Keratinocyte (primary cell): ENCODE measurements around the gene GAB2. TPM values are rescaled to one million over a fixed set of nuclear protein-coding genes. Genes with fewer than 3 reads are reported as not detected.

Source experiments
- DNase-seq: peaks from one replicate; pipeline ENCODE4 v3.0.0-alpha.2; 2011; ENCODE audit warnings: low read depth, missing footprints, low spot score
- FAIRE-seq: peaks from 2 replicates; lab custom pipeline; 2011; peaks lifted over from hg19 to GRCh38; lab: Jason Lieb, UNC
- H2AFZ ChIP-seq: 2 replicates; pipeline ENCODE4 v1.6.0; 2012; ENCODE audit warnings: low read length, control low read depth, inconsistent platforms; ENCODE audit not compliant: control insufficient read depth
- H3K27ac ChIP-seq: 2 replicates; pipeline ENCODE4 v1.5.1; 2011; ENCODE audit warnings: low read length; ENCODE audit not compliant: control insufficient read depth, insufficient read depth
- H3K27me3 ChIP-seq: 3 replicates; pipeline ENCODE4 v1.6.0; 2011; ENCODE audit warnings: low read length; ENCODE audit not compliant: control insufficient read depth, insufficient read depth; ENCODE audit errors: extremely low read depth
- H3K36me3 ChIP-seq, 2 experiments: 2 replicates in 1 of 2; 3 replicates in 1 of 2; pipeline ENCODE4 v1.5.1; 2011; ENCODE audit warnings: low read length in 2 of 2, mild to moderate bottlenecking in 1 of 2; ENCODE audit not compliant: control insufficient read depth in 2 of 2, insufficient read depth in 2 of 2; ENCODE audit errors: extremely low read depth in 1 of 2
- H3K4me1 ChIP-seq: 3 replicates; pipeline ENCODE4 v1.5.1; 2011; ENCODE audit warnings: low read length; ENCODE audit not compliant: control insufficient read depth, insufficient read depth; ENCODE audit errors: extremely low read depth
- H3K4me2 ChIP-seq: 3 replicates; pipeline ENCODE4 v1.6.0; 2011; ENCODE audit warnings: low read depth, low read length; ENCODE audit not compliant: control insufficient read depth, insufficient read depth; ENCODE audit errors: extremely low read depth
- H3K4me3 ChIP-seq, 3 experiments: fragments of 200-600 bp in 1 of 3; sonication (generic) in 1 of 3; 2 replicates in 2 of 3; 3 replicates in 1 of 3; pipeline ENCODE4 v1.5.1; 2011 to 2016; ENCODE audit warnings: low read length in 3 of 3, mild to moderate bottlenecking in 3 of 3, control low read depth in 2 of 3, inconsistent platforms in 1 of 3, low read depth in 1 of 3, mixed read lengths in 1 of 3, mixed run types in 1 of 3, moderate library complexity in 1 of 3; ENCODE audit not compliant: control insufficient read depth in 2 of 3, insufficient read depth in 2 of 3; ENCODE audit errors: extremely low read depth in 1 of 3
- H3K79me2 ChIP-seq: 2 replicates; pipeline ENCODE4 v1.6.0; 2012; ENCODE audit warnings: low read length; ENCODE audit not compliant: control insufficient read depth, insufficient read depth
- H3K9ac ChIP-seq: 3 replicates; pipeline ENCODE4 v1.6.0; 2011; ENCODE audit warnings: low read length; ENCODE audit not compliant: control insufficient read depth, insufficient read depth; ENCODE audit errors: extremely low read depth
- H3K9me1 ChIP-seq: 3 replicates; pipeline ENCODE4 v1.6.0; 2011; ENCODE audit warnings: low read length; ENCODE audit not compliant: control insufficient read depth, insufficient read depth; ENCODE audit errors: extremely low read depth
- H3K9me3 ChIP-seq: 2 replicates; pipeline ENCODE4 v1.5.1; 2012; ENCODE audit warnings: low read depth, low read length; ENCODE audit not compliant: control insufficient read depth
- H4K20me1 ChIP-seq: 3 replicates; pipeline ENCODE4 v1.6.0; 2011; ENCODE audit warnings: low read length; ENCODE audit not compliant: control insufficient read depth, insufficient read depth; ENCODE audit errors: extremely low read depth
- EZH2 ChIP-seq: IDR thresholded peaks from one replicate; pipeline ENCODE4 v1.6.1; 2012; ENCODE audit warnings: inconsistent platforms, mild to moderate bottlenecking, low read length, moderate library complexity
- dilution Hi-C: fragments of 300-500 bp; cut with MboI; formaldehyde crosslinking; loops from one replicate; pipeline ENCODE4 v1.7.0; 2020; ENCODE audit warnings: low sequenced_read_pairs; ENCODE audit not compliant: extremely low pct_ligation_motif_present
- polyA plus RNA-seq, 5 experiments: library from polyadenylated mRNA; depleted of rRNA in 3 of 5; stranded (reverse) in 3 of 5; stranded (forward) in 1 of 5; unstranded in 1 of 5; fragments of >200 nt; gene quantifications; 1 replicate in 1 of 5; 2 replicates in 3 of 5; 3 replicates in 1 of 5; pipeline versions ENCODE4 v1.2.1 to v1.2.3, GENCODE V29; 2011 to 2012; ENCODE audit warnings: missing spikeins in 2 of 5, low read depth in 1 of 5, low replicate concordance in 1 of 5
- TF ChIP-seq, protein P1 (sequence below), 3 experiments: IDR thresholded peaks in 1 of 3; conservative IDR thresholded peaks in 1 of 3; optimal IDR thresholded peaks in 1 of 3; 2 replicates in 2 of 3; 3 replicates in 1 of 3; pipeline versions ENCODE3 to v1.5.1; 2011; ENCODE audit warnings: low read length in 3 of 3, mild to moderate bottlenecking in 3 of 3, moderate library complexity in 2 of 3, control low read depth in 1 of 3, inconsistent platforms in 1 of 3; ENCODE audit not compliant: insufficient read depth in 2 of 3; ENCODE audit errors: extremely low read depth in 1 of 3

GAB2 gene
- polyA plus RNA-seq, 1 donor (not counting 4 experiments of a cell fraction or from before 2014, with no cell fraction given) = 0.68 TPM

DNA sequence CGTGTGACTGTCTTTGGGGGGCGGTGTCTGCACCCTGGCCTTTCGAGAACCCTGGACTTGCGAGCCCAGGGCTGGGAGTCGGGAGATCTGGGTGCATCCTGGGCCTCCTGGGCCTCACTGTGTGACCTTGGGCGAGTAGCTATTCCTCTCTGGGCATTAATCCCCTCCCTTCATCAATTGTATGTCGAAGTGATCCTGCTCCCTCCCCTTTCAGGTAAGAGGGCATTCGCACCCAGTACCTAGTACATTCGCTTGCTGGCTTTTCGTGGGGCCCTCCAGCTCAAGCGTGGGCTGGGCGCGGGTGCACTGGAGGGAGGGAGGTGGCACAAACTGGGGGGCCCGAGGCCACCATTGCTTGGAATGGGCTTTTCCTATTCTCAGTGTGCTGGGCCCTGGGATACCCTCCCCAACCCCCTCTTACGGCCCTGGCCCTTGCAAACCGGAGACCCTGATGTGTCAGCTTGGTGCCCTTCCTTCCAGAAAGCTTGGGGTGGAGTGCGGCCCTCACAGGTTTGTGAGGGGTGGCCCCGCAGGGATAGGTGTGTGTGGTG is 228.4 kb downstream of the GAB2 start:
- Histone ChIP-seq H3K36me3 (peaks cover 0 to 2% of the 10 kb centered on the region in 2 experiments), H3K9me3 (no peaks in the 10 kb centered on the region), H3K9me1 (no peaks in the 10 kb centered on the region), H3K4me2 (peak overlapping the region; percentile 85), H3K9ac (peak overlapping the region; percentile 63), H2AFZ (peak overlapping the region; percentile 79), H3K79me2 (peaks cover 32% of the 10 kb centered on the region), H3K27ac (no peak overlapping the region), H3K4me3 (peak overlapping the region; percentile 73 to 87 (median 86)), H3K27me3 (no peaks in the 10 kb centered on the region), H3K4me1 (peaks cover 33% of the 10 kb centered on the region), H4K20me1 (no peaks in the 10 kb centered on the region)
- FAIRE-seq (no peak), DNase-seq (no peak)
- dilution Hi-C loops = no loop called here
- no peak for TF ChIP-seq EZH2
- TF ChIP-seq, protein P1, sequence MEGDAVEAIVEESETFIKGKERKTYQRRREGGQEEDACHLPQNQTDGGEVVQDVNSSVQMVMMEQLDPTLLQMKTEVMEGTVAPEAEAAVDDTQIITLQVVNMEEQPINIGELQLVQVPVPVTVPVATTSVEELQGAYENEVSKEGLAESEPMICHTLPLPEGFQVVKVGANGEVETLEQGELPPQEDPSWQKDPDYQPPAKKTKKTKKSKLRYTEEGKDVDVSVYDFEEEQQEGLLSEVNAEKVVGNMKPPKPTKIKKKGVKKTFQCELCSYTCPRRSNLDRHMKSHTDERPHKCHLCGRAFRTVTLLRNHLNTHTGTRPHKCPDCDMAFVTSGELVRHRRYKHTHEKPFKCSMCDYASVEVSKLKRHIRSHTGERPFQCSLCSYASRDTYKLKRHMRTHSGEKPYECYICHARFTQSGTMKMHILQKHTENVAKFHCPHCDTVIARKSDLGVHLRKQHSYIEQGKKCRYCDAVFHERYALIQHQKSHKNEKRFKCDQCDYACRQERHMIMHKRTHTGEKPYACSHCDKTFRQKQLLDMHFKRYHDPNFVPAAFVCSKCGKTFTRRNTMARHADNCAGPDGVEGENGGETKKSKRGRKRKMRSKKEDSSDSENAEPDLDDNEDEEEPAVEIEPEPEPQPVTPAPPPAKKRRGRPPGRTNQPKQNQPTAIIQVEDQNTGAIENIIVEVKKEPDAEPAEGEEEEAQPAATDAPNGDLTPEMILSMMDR (optimal IDR thresholded peaks at IDR 0.05 in 1 of 3, IDR thresholded peaks at IDR 0.05 in 1 of 3, conservative IDR thresholded peaks at IDR 0.05 in 1 of 3; ENCODE audit: extremely low read depth in 1 of 3, insufficient read depth in 2 of 3, low read length in 3 of 3) = no peak

DNA sequence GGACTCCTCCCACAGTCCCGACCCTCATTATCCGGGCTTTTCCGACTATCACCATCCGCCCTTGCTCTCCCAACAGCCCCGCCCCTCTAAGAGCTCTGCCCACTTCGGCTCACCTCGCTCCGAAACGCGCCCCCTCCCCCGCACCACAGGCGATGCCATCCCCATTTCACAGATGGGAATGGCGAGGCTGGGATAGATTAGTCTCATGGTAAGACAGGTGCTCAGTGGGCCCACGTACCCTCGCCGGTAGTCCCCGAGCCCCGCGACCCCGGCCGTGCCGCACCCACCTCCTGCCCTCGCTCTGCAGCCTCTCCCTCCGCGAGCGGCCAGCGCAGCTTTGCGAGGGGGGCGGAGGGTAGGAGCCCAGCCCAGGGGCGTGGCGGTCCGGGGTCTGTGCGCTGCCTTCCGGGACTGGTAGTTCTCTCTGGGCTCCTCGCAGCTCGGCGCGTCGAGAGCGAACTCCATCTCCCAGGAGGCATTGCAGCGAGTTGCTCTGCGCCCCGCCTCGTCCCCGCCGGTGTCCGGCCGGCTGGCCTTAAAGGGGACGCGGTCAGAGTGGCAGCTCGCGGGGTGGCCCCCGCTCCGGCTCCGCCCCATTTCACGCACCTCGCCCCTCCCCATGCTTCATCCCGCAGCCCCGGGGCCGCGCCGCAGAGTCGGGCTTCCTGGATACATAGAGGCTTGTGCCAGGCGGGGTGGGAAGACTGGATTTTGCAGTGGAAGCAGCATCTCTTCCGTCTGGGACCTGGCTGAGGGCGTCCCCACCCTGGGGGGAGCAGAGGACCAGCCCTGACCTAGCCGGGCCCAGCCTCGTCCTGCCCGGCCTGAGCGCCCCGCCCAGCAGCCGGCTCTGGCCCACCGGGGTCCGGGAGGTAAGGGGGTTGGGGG is 229.1 kb downstream of the GAB2 start, which contains the start of the genes KCTD21 and USP35:
TSS of gene KCTD21 (minus strand) at position 341 of the 888 bp plus-strand sequence. CDS start 14,072 bp downstream, outside the sequence.
TSS of gene USP35 (plus strand) at position 634 of the 888 bp plus-strand sequence. CDS start 7,327 bp downstream, outside the sequence.
- peak within 1 kb of the TSS; percentile 79 for H2AFZ ChIP-seq
- dilution Hi-C loops = no loop called here

More for the DNA sequence above, 229.1 kb downstream of the GAB2 start, which contains the start of the genes KCTD21 and USP35:
- H3K27ac ChIP-seq = peak within 1 kb of the TSS; percentile 67
- no peaks in the 10 kb centered on the region for H3K27me3 ChIP-seq
- H3K36me3 ChIP-seq = peaks cover 0 to 2% of the 10 kb centered on the region in 2 experiments
- peak within 1 kb of the TSS; percentile 63 for H3K9ac ChIP-seq
- FAIRE-seq = peak; percentile 63
- TF ChIP-seq EZH2 = no peak
- TF ChIP-seq, protein P1 (optimal IDR thresholded peaks at IDR 0.05 in 1 of 3, IDR thresholded peaks at IDR 0.05 in 1 of 3, conservative IDR thresholded peaks at IDR 0.05 in 1 of 3; ENCODE audit: extremely low read depth in 1 of 3, insufficient read depth in 2 of 3, low read length in 3 of 3) = no peak
- H3K9me3 ChIP-seq = no peaks in the 10 kb centered on the region
- H3K9me1 ChIP-seq = no peaks in the 10 kb centered on the region
- no peaks in the 10 kb centered on the region for H4K20me1 ChIP-seq
- DNase-seq = peak; percentile 76
- peaks cover 34% of the 10 kb centered on the region for H3K79me2 ChIP-seq
- H3K4me3 ChIP-seq = peak within 1 kb of the TSS; percentile 73 to 87 (median 86)
- H3K4me1 ChIP-seq = peaks cover 33% of the 10 kb centered on the region
- peak within 1 kb of the TSS; percentile 91 for H3K4me2 ChIP-seq
